ENCODE measurements around the gene DCTN4. TPM values are rescaled to one million over a fixed set of nuclear protein-coding genes. Genes with fewer than 3 reads are reported as not detected.

The DCTN4 gene
- total RNA-seq, 1 experiment from 2014 or later = 43.9 TPM

DNA sequence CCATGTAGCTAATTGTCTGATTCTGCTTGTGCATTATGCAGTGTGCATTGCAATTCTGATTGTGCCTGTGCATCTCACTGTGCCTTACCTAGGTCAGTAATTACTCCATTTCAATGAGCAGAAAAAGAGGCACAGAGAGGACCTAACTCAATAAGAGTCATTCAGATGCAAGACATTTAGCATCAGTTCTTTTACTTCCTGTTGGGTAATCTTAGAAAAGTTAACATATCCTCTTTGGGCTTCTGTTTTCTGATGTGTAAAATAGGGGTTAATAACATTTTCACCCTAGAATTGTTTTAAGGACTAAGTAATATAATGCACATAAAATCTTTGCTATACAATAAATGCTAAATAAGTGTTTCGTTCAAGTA, 7.0 kb upstream of the DCTN4 start (continued):
- TF ChIP-seq, protein P1, sequence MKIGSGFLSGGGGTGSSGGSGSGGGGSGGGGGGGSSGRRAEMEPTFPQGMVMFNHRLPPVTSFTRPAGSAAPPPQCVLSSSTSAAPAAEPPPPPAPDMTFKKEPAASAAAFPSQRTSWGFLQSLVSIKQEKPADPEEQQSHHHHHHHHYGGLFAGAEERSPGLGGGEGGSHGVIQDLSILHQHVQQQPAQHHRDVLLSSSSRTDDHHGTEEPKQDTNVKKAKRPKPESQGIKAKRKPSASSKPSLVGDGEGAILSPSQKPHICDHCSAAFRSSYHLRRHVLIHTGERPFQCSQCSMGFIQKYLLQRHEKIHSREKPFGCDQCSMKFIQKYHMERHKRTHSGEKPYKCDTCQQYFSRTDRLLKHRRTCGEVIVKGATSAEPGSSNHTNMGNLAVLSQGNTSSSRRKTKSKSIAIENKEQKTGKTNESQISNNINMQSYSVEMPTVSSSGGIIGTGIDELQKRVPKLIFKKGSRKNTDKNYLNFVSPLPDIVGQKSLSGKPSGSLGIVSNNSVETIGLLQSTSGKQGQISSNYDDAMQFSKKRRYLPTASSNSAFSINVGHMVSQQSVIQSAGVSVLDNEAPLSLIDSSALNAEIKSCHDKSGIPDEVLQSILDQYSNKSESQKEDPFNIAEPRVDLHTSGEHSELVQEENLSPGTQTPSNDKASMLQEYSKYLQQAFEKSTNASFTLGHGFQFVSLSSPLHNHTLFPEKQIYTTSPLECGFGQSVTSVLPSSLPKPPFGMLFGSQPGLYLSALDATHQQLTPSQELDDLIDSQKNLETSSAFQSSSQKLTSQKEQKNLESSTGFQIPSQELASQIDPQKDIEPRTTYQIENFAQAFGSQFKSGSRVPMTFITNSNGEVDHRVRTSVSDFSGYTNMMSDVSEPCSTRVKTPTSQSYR (CRISPR knock-in tag; IDR thresholded peaks at IDR 0.05) = no peak
- TF ChIP-seq MXD4 (CRISPR knock-in tag; IDR thresholded peaks at IDR 0.05; ENCODE audit: borderline replicate concordance) (no peak), NFE2L1 (CRISPR knock-in tag; IDR thresholded peaks at IDR 0.05) (no peak), FOXP1 (CRISPR knock-in tag; IDR thresholded peaks at IDR 0.05; ENCODE audit: borderline replicate concordance) (no peak), ZNF138 (CRISPR knock-in tag; conservative IDR thresholded peaks at IDR 0.05) (no peak), MYBL2 (CRISPR knock-in tag; IDR thresholded peaks at IDR 0.05) (no peak)
- TF ChIP-seq, protein P2, sequence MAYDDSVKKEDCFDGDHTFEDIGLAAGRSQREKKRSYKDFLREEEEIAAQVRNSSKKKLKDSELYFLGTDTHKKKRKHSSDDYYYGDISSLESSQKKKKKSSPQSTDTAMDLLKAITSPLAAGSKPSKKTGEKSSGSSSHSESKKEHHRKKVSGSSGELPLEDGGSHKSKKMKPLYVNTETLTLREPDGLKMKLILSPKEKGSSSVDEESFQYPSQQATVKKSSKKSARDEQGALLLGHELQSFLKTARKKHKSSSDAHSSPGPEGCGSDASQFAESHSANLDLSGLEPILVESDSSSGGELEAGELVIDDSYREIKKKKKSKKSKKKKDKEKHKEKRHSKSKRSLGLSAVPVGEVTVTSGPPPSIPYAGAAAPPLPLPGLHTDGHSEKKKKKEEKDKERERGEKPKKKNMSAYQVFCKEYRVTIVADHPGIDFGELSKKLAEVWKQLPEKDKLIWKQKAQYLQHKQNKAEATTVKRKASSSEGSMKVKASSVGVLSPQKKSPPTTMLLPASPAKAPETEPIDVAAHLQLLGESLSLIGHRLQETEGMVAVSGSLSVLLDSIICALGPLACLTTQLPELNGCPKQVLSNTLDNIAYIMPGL (CRISPR knock-in tag; IDR thresholded peaks at IDR 0.05) = no peak

DNA sequence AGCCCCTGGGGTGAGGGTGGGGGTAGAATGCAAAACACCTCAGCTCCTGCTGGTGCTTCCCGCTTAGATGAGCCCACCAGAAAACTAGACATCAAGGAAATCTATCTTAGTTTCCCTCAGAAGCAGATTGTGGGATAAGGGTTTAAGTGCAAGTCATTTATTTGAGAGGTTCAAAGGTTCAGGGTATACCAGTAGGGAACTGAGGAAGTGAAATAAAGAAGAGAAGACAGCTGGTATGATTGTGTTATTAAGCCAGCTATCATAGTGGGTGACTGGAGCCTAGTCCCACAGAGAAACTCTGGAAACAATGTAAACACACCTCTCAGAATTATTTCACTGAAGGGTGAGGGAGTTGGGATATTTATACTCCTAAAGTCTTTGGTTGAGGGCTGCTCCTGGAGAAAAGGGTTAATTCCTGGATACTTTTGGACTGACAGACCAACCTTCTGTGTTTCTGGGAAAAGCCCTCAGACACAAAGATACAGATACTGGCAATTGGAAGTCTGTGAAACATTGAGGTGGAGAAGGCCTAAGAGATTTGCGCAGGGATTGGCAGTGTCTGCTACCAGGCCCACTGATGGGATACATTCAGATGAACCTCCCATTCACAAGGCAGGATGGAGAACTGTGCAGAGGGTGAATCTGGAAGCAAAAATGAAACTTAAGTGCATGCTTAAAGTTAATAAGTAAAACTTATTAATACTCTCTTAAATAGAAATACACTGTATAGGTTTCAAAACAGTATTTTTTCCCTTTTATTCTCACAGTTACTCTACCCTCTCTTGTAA, 6.4 kb upstream of the DCTN4 start:
- peaks cover 51% of the 10 kb centered on the region for H3K27me3 Mint-ChIP-seq (ENCODE audit: low read depth)
- H3K4me3 Mint-ChIP-seq = no peak overlapping the region
- H3K9me3 Mint-ChIP-seq = peaks cover 3% of the 10 kb centered on the region; the same call in 1 of the 2 replicates
- H3K4me1 Mint-ChIP-seq = 0 out of 2 replicates have a peak, but pooled peaks cover 7% of the 10 kb centered on the region
- POLR2A ChIA-PET = no interaction called here
- TF ChIP-seq ELF4 (CRISPR knock-in tag; IDR thresholded peaks at IDR 0.05; ENCODE audit: low read depth) (no peak), ZNF423 (CRISPR knock-in tag; IDR thresholded peaks at IDR 0.05) (no peak), ZNF263 (CRISPR knock-in tag; IDR thresholded peaks at IDR 0.05; ENCODE audit: low read depth) (no peak)
- TF ChIP-seq, protein P2 (CRISPR knock-in tag; IDR thresholded peaks at IDR 0.05) = no peak
- TF ChIP-seq, protein P3, sequence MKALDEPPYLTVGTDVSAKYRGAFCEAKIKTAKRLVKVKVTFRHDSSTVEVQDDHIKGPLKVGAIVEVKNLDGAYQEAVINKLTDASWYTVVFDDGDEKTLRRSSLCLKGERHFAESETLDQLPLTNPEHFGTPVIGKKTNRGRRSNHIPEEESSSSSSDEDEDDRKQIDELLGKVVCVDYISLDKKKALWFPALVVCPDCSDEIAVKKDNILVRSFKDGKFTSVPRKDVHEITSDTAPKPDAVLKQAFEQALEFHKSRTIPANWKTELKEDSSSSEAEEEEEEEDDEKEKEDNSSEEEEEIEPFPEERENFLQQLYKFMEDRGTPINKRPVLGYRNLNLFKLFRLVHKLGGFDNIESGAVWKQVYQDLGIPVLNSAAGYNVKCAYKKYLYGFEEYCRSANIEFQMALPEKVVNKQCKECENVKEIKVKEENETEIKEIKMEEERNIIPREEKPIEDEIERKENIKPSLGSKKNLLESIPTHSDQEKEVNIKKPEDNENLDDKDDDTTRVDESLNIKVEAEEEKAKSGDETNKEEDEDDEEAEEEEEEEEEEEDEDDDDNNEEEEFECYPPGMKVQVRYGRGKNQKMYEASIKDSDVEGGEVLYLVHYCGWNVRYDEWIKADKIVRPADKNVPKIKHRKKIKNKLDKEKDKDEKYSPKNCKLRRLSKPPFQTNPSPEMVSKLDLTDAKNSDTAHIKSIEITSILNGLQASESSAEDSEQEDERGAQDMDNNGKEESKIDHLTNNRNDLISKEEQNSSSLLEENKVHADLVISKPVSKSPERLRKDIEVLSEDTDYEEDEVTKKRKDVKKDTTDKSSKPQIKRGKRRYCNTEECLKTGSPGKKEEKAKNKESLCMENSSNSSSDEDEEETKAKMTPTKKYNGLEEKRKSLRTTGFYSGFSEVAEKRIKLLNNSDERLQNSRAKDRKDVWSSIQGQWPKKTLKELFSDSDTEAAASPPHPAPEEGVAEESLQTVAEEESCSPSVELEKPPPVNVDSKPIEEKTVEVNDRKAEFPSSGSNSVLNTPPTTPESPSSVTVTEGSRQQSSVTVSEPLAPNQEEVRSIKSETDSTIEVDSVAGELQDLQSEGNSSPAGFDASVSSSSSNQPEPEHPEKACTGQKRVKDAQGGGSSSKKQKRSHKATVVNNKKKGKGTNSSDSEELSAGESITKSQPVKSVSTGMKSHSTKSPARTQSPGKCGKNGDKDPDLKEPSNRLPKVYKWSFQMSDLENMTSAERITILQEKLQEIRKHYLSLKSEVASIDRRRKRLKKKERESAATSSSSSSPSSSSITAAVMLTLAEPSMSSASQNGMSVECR (CRISPR knock-in tag; IDR thresholded peaks at IDR 0.05; ENCODE audit: borderline replicate concordance) = no peak
- TF ChIP-seq, protein P4, sequence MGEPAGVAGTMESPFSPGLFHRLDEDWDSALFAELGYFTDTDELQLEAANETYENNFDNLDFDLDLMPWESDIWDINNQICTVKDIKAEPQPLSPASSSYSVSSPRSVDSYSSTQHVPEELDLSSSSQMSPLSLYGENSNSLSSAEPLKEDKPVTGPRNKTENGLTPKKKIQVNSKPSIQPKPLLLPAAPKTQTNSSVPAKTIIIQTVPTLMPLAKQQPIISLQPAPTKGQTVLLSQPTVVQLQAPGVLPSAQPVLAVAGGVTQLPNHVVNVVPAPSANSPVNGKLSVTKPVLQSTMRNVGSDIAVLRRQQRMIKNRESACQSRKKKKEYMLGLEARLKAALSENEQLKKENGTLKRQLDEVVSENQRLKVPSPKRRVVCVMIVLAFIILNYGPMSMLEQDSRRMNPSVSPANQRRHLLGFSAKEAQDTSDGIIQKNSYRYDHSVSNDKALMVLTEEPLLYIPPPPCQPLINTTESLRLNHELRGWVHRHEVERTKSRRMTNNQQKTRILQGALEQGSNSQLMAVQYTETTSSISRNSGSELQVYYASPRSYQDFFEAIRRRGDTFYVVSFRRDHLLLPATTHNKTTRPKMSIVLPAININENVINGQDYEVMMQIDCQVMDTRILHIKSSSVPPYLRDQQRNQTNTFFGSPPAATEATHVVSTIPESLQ (CRISPR knock-in tag; IDR thresholded peaks at IDR 0.05) = no peak
- TF ChIP-seq, protein P5, sequence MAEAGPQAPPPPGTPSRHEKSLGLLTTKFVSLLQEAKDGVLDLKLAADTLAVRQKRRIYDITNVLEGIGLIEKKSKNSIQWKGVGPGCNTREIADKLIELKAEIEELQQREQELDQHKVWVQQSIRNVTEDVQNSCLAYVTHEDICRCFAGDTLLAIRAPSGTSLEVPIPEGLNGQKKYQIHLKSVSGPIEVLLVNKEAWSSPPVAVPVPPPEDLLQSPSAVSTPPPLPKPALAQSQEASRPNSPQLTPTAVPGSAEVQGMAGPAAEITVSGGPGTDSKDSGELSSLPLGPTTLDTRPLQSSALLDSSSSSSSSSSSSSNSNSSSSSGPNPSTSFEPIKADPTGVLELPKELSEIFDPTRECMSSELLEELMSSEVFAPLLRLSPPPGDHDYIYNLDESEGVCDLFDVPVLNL (CRISPR knock-in tag; IDR thresholded peaks at IDR 0.05; ENCODE audit: borderline replicate concordance, low read depth) = no peak
- TF ChIP-seq, protein P6, sequence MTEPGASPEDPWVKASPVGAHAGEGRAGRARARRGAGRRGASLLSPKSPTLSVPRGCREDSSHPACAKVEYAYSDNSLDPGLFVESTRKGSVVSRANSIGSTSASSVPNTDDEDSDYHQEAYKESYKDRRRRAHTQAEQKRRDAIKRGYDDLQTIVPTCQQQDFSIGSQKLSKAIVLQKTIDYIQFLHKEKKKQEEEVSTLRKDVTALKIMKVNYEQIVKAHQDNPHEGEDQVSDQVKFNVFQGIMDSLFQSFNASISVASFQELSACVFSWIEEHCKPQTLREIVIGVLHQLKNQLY (CRISPR knock-in tag; IDR thresholded peaks at IDR 0.05) = no peak
- no peak overlapping the region for H3K27ac Mint-ChIP-seq
- no peak for ATAC-seq
- CTCF ChIA-PET = no interaction called here
- no peaks in the 10 kb centered on the region for H3K36me3 Mint-ChIP-seq
- DNase-seq (ENCODE audit: low spot score) = no peak

Measured in WTC11 (cell line).